SHP77 (cell line): ENCODE data around the gene IL1R2.

Source experiments
- DNase-seq, 2 experiments: peaks; one replicate each; lab custom pipeline; 2025; lab: John Stamatoyannopoulos, UW

IL1R2 gene

DNA sequence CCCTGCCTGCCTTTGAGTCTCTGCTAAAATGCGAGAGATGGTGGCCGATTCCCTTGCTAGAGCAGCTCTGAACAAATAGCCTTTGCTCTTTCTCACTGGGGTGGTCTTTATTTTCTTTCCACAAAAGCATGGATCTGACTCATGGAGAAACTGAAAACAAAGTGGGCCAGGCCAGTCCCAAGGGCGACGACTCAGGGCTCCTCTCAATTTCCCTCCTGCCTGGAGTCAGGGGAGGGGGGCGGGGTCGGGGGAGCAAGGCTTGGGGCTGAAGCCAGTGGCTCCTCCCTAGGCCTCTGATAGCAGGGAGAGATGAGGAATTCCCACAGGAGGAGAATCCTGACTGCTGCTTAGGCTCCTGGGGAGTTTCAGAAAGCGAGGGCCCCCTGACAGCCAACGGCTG, 17.1 kb upstream of the IL1R2 start:
- DNase-seq = no peak

DNA sequence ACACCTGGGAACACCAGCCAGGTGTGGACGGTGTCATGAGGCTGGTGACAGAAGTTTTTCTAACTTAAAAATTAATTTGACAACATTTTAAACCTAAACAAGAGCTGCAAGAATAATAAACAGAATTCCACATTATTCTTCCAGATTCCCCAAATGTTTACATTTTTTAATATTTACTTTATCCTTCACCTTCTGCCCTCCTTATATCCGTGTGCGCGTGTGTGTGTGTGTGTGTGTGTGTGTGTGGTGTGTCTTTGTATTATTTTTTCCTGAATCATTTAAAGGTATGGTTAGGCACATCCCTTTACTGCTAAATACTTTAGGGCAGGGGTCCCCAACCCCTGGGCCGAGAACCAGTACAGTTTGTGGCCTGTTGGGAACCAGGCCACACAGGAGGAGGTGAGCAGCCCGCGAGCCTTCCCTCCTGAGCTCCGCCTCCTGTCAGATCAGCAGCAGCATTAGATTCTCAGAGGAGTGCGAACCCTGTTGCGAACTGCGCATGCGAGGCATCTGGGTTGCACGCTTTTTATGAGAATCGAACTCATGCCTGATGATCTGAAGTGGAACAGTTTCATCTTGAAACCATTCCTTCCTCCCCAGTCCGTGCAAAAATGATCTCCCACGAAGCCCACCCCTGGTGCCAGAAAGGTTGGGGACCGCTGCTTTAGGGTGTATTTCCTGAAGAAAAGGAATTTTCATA, 16.4 kb upstream of the IL1R2 start:
- DNase-seq = no peak

DNA sequence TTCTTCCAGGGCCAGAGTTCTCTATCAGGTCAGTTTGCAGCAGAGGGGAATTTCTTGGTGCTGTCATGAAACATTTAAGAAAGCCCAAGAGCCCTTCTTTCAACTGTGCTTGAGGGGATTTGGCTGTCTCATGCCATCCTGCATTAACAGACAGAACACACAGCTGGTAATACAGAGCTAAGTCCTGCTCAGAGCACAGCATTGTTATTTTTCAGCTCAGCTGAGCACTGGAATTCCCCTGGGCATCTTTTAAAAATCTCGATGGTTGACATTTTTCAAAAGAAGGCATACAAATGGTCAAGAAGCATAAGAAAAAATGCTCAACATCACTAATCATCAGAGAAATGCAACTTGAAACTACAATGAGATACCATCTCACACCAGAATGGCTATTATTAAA, 14.9 kb upstream of the IL1R2 start:
- DNase-seq = no peak

DNA sequence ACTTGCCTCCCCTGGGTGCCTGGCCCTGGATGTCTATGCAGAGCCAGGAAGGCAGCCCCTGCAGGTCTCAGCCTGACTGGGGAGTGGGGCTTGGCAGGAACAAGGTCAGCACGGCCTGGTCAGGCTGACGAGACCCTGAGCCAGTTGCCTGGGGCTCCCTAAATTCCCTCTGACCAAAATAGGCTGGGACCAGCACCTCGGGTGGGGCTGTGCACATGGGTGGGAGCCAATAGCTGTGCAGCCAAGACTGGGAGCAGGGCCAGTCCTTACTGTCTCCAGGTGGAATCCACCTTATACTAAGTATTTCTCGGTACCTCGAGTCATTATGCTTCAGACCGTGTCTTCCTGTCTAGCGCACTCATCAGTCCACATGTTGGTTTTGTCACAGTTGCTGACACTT, 11.4 kb upstream of the IL1R2 start:
- no peak for DNase-seq

DNA sequence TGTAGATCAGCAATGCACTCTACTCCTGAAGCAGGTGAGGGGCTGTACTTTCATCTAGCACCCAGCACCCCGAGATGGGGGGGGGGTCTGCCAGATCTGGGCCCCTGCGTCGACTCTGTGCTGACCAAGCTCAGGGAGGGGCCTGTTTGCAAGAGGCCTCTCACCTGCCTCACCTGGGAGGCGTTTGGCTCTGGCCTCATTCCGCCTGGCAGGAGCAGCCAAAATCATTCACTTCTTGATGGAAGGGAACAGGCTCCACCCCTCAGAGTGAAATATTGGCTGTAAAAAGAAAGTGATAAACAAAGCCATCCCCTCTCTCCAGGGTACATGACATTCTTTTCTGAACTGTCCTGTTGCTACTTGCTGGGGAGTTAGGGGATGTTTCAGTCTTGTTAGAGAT, 10.7 kb upstream of the IL1R2 start:
- no peak for DNase-seq

DNA sequence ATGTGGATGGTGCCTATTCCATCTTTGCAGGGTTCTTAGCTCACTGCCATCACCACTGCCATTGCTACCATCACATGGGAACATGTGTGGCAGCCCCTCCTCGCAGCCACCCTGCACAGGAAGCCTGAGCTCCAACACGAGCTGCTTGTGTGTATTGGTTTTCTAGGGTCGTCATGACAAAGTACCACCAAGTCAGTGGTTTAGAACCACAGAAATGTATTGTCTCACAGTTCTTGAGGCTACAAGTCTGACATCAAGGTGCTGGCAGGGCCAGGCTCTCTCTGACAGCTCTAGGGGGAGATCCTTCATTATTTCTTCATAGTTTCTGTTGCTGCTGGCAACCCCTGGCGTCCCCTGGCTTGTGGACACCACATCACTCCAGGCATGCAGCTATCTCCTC, 10.3 kb upstream of the IL1R2 start:
- no peak for DNase-seq

DNA sequence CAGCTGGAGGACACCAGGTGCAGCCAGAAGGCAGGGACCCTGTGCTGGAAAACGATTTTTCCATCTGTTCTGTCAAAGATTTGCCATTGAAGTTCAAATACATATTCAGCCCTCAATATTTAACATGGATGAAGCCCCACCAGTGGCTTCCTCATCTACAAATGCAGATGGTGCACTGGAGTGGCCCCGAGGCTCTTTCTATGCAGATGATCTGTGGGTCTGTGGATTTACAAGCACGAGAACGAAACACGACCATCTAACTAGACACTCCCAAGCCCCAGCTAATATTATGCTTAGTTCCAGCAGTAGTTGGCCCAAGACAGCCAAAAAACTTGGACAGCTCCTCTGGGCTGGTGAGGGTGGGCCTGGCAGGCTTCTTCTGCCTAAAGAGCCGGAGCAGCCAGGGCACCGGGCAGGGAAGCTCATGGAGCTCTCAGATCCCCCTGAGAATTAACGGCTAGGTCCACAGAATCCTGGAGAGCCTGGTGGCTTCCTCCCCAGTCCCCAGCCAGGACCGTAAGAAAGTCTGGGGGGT, 9.2 kb upstream of the IL1R2 start:
- DNase-seq = no peak

DNA sequence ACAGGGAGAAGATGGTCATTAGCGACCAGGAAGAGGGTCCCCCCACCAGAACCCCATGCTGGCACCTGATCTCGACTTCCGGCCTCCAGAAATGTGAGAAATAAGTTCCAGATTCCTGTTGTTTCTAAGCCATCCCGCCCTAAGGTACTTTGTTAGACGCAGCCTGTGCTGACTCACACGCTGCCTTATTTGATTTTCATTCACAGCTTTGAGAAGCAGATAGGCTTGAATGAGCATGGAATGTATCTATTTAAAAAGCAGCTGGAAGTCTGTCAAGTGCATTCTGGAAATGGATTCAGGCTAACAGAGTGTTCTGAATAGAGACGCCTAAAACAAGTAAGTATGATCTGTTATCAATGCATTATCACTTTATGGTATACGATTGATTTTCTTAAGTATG, 8.3 kb upstream of the IL1R2 start:
- DNase-seq = no peak

DNA sequence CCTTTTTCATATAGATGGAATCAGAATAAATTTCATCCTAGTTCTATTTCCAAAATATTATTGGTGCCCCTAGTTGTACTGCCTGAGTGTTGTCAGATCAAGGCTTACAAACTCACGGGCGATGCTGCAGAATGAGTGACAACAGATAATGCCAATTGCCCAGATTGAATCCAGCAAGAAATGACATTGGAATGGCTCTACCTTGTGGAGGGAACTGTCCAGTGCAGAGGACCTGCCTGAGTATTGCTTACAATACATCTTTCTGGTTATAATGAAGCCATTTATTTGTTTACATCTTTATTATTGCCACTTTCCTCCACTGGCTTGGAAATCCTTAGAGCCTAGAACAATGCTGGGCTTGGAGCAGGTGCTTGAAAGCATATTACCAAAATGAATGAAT, 7.8 kb upstream of the IL1R2 start:
- no peak for DNase-seq

DNA sequence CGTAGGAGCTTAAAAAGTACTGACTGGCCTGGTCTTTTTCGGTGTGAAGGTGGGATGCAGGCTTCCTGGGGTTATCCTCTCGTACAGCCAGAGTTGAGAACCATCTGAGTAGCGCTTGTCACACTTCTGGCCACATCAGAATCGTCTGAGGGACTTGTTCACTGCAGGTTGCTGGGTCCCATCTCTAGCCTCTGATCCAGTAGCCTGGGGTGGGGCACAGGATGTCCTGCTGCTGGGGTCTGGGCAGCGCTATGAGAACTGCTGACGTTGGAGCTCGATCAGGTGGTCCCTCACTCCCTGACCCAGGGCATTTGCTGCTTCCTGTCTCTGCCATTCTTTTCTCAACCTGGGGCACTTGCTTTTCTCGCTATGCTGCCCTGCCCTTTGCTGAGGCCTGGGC, 7.1 kb upstream of the IL1R2 start:
- no peak for DNase-seq

DNA sequence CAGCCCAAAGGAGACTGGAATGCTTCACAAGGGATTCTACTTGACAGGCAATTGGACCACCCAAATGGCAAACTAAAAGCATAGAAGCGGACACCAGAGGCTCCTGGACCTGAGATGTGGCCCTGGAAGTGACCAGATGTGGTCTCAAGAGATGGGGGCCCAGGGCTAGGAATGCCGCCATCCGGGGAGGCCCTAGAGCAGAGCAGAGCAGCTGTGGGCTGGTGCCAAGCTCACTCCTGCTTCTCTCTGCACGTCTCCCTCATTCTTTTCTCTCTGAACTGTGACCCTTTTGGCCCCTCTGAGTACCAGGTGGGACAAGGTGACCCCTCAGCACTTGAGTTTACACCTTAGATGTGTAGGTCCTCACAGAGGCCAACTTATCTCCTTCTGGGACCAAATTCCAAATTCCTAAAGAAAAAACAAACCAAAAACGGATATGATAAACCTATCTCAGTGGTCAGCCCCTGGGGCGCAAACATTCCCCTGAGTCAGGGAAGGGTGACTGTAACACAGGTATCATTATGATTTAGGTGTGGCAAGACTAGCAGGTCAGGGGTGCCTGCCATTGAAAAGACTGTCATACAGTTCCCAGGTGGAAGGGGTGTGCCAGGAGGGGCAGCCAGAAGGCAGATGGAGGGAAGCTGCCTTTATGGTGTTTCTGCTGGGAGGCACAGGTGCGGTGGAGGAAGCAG, 6.5 kb upstream of the IL1R2 start:
- DNase-seq = no peak

DNA sequence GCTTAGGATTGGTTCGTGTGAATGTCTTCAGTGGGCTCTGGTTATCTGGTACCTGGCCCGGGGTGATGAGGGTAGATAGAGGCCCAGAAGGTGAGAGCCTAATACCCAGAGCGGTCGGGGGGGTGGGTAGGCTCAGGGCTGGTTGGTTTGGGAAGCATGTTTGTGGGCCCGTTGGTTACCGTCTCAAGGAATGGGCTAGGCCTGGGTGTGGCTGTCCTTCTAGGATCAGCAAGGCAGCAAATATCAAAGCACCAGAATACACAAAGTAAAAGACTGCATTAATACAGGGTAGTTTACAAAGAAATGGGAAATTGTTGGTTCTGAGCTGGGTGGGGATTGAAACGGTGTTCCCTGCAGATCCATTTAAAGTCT, 6.0 kb upstream of the IL1R2 start:
- DNase-seq = no peak

DNA sequence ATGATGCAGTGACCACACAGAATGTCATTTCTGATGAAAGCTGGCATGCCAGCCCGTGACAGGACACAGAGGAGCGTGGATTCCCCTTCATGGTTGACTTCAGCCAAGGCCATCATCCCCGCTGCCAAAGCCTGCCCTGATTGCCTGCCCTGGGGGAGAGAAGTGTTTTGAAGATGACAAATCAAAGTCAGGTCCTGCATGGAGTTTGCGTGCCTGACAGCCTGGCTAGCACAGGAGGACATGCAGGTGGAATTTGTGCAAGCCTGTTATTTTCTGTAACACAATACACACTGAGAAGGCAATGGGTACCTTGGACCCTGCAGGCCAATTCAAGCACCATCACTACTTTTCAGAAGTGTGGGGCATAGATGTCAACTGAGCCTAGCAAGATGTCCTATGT, 5.4 kb upstream of the IL1R2 start:
- DNase-seq = no peak

DNA sequence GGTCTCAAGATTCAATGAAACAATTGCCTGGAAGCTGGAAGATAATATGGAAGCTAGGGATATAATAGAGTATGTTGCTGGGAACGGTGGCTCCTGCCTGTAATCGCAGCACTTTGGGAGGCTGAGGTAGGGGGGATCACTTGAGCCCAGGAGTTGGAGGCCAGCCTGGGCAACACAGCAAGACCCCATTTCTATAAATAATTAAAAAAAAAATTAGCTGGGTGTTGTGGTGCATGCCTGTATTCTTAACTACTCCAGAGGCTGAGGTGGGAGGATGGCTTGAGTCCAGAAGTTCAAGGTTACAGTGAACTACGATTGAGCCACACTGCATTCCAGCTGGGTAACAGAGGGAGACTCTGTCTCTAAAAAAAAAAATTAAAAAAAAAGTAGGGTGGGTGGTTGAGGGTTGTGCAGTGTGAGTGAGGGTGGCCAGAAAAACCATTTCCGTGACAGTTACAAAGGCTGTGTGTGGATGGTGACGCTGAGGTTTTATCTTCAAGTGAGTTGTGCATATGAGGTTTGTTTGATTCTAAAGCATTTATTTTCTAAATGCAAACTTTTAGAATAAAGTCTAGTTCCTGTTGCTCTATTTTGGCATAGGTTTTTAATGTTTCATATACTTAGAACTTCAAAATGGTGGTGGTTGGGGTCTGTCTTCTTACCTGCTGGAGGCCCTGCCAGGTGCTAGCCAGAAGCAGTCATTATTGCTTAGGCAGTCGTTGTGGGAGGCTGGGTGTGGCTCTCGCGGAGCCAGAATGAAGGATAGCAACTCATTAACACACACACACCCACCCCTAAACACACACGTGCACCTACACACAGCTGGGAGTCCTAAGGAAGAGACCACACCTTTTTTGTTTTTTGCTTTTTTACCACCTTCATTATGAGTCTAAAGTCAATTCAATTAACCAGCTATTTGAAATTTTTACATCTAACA, 4.7 kb upstream of the IL1R2 start:
- no peak for DNase-seq

DNA sequence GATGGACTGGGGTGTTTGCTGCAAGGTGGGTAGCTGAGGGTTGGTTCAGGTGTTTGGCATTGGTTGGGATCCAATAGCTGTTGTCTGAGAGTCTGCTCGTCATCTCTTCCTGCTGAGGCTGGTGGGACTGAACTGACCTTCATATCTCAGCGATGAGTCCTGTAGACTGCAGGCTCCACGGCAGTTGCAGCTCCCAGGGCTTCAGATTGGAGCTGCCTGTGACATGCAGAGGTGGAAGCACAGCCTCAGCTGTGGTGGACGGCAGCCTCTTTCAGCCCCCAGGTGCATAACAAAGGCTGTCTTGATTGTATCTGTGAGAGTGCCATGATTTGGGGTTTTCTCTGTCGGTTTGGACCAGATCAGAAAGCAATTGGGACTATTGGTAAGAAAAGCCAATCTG, 3.9 kb upstream of the IL1R2 start:
- no peak for DNase-seq

DNA sequence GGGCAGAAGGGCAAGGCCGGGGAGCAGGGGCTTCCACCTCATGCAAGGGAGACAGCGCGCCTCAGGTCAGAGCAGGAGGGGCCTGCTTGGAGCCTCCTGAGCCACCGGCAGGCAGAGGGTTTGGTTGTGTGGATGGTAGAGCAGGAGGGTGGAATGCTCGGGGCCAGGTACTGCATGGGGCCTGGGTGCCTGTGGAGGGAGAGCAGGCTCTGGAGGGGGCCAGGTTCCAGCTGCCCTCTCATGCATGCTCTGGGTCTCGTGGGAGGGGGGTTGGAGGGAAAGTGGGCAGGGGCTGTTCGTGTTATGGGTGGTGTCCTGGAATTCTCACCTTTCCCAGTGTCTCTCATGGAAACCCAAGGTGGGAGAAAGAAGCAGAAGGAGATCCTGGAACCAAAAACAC, 3.2 kb upstream of the IL1R2 start:
- DNase-seq = no peak

DNA sequence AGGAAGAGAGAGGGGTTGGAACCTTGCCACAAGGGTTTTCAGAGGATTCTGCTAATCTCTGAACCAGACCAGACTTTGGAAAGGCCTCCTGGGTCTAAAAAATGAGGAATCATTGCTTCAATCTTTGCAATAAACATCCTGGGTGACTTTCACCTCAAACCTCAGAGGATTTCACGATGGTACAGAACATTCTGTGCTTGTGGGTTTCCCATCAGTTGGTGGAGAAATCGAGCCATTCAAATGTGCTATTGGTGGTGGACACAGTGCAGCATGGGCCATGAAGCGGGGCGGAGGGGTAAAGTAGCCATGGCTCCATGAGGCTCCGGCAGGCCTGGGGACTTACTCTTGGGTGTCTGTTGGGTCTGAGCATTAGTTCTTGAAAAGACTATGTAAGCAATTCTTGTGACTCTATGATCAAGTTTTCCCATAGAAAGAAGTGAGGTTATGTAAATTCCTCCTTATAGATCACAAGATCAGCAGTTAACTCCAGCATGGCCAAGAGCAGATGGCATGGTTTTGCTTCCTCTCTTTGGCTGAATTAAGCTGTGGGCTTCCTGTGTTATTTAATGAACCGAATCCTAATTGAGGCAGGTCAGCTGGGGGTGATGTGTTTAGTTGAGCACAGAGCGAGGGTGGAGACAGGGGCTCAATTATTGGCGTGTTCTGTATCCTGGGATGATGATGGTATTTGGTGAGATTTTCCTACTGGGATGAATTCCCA, 1.9 kb upstream of the IL1R2 start:
- DNase-seq = no peak

DNA sequence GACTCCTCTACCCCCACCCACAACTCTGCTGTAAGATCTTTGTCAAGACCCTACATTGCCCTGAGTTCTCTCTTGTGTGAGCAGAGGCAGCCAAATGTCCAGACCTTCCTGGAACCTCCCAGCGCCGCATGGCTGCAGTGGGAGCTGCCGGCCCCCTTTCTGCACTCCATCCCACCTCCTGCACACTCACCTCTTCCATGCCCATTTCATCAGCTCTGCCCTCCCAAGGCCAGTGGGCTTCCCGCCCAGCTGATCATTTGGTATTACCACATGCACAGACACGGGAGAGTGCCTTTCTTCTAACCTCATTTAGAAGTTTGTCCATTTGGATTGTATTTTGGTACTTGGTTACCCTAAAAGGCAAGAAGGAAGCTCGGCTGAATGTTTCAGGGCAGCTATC, 2.0 kb downstream of the IL1R2 start:
- DNase-seq = no peak

DNA sequence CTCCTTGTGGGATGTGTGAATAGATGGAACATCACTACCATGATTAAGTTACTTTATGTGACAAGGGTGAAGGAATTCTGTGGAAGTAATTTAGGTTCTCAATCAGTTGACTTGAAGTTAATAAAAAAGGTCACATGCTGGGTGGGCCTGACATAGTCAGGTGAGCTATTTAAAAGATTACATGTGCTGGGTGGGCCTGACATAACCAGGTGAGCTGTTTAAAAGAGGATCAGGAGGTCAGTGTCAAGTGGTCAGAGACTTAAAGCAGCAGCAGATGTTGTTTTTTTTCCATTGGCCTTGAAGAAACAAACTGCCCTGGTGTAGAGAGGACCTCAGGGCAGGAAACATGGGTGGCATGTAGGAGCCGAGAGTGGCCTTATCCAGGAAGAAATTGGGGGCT, 3.3 kb downstream of the IL1R2 start:
- no peak for DNase-seq

DNA sequence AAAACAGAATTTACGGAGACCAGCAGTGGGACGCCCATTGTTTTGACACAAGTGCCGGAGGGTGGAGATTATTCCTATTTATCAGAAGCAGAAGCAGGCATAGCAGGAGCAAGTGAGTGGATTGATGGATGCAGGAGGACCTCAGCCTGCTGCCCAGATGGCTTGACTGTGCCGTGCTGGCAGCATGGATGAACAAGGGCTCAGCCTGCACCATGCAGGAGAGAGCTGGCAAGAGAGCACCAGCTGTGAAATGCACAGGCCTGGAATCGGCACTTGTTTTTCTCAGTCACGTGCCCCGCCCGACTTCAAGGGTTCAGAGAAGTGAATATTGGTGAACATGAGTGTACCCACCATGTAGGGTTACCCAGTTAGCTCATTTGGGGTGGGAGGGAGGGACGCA, 4.0 kb downstream of the IL1R2 start:
- no peak for DNase-seq

DNA sequence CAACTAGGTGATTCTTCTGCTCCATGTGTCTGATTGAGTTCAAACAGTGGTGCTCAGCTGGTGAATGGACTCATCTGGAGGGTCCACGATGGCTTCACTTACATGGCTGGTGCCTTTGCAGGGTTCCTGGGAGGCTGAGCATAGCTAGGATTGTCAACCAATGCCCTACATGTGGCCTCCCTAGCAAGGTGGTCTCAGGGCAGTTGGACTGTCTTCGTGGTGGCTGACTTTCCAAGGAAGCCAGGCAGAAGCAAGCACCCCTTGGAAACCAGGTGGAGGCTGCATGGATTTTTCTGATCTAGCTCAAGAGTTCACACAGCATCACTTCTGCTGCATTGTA, 6.8 kb downstream of the IL1R2 start:
- no peak for DNase-seq
